H1 (cell line): Measurements from ENCODE around the gene ARHGAP23. TPM values are rescaled to one million over a fixed set of nuclear protein-coding genes. Genes with fewer than 3 reads are reported as not detected.

Source experiments
- ATF3 ChIP-seq: IDR thresholded peaks from 2 replicates; pipeline ENCODE4 v1.6.1; 2011; ENCODE audit warnings: low read depth, mild to moderate bottlenecking, low read length; ENCODE audit not compliant: insufficient read depth
- CHD1 ChIP-seq: IDR thresholded peaks from 2 replicates; pipeline ENCODE4 v1.6.1; 2012; ENCODE audit warnings: low read depth, low read length, improper control_type of control experiment
- polyA plus RNA-seq, 7 experiments: library from polyadenylated mRNA; depleted of rRNA in 3 of 7; stranded (reverse) in 5 of 7; unstranded in 2 of 7; fragments of >200 nt in 5 of 7; fragments of 200-250 nt in 2 of 7; gene quantifications; 1 replicate in 5 of 7; 2 replicates in 1 of 7; 4 replicates in 1 of 7; pipeline versions ENCODE4 v1.2.1 to v1.2.3, GENCODE V29; 2011 to 2013; ENCODE audit warnings: missing spikeins in 2 of 7, mixed read lengths in 2 of 7
- total RNA-seq: library from RNA; stranded (reverse); fragmentation: NEBNext Ultra II Directional; extraction: Animal tissue kit (Norgen Biotek cat#: 25700); gene quantifications from 2 replicates; pipeline ENCODE4 v1.2.1, GENCODE V29; 2021

The ARHGAP23 gene
- total and polyA plus RNA-seq, 2 of the 8 experiments (the other 6 are each of a cell fraction or from before 2014, with no cell fraction given): 16.3 to 107 TPM

- no peak for TF ChIP-seq ATF3
- no peak for TF ChIP-seq CHD1
- TF ChIP-seq, all 59 proteins: peak for 5
Measured at GRCh38 chr17:38428643-38429371, 543 bp downstream of the ARHGAP23 start (continued).
